DOHH2 (cell line): ENCODE measurements around the gene FECH.

Experiments used
- CTCF ChIP-seq: fragments of 200-600 bp; sonication (generic); IDR thresholded peaks from one replicate; pipeline ENCODE4 v1.5.1; 2014; ENCODE audit warnings: antibody characterized with exemption, mild to moderate bottlenecking, low read depth, low read length; ENCODE audit not compliant: poor library complexity, severe bottlenecking
- EZH2phosphoT487 ChIP-seq: fragments of 200-600 bp; sonication (generic); IDR thresholded peaks from 2 replicates; pipeline ENCODE4 v1.6.1; 2017; ENCODE audit warnings: borderline replicate concordance, mild to moderate bottlenecking, antibody characterized with exemption, low read length, moderate library complexity, mixed read lengths

GRCh38 chr18:57534511-57534909, 52.0 kb downstream of the FECH start:
- TF ChIP-seq CTCF (no peak), EZH2phosphoT487 (no peak)
